K562 (cell line): Measurements from ENCODE around the gene CACNB1. TPM values are rescaled to one million over a fixed set of nuclear protein-coding genes. Genes with fewer than 3 reads are reported as not detected.

ENCODE experiments used
- ATAC-seq: fragments of 200-7000 bp; cut with Tn5 transposase; 3 replicates; pipeline ENCODE4 v1.9.1; 2020; ENCODE audit warnings: moderate library complexity
- BruUV-seq: library from RNA; stranded (reverse); fragments of 400-500 nt; replicated peaks from 2 replicates; lab custom pipeline; 2021; lab: Mats Ljungman, UMichigan
- CTCF ChIA-PET: fragments of 300-600 bp; formaldehyde crosslinking; extraction: SDS; loops from one replicate; lab custom pipeline; 2021; ENCODE audit warnings: low intra/inter-chr PET ratio; lab: Yijun Ruan, JAX
- POLR2A ChIA-PET: fragments of 300-600, 350-650 bp; sonication (Branson Sonifier 250); formaldehyde crosslinking; extraction: SDS; loops from one replicate; lab custom pipeline; 2021; ENCODE audit warnings: antibody characterized with exemption, inconsistent platforms; lab: Yijun Ruan, JAX
- DNase-seq, 4 experiments: peaks; one replicate each; pipeline versions ENCODE4 v3.0.0 to v3.0.0-alpha.2; 2011 to 2018; ENCODE audit warnings: low spot score in 3 of 4, mixed read lengths in 3 of 4; ENCODE audit errors: extremely low read depth in 1 of 4
- FAIRE-seq: peaks from 2 replicates; lab custom pipeline; 2011; peaks lifted over from hg19 to GRCh38; lab: Jason Lieb, UNC
- H2AFZ ChIP-seq: 2 replicates; pipeline ENCODE4 v1.6.0; 2011; ENCODE audit warnings: low read depth, low read length, control low read depth, inconsistent platforms
- H3K27ac ChIP-seq: fragments of 200-600 bp; 3 replicates; pipeline ENCODE4 v1.8.0; 2011; ENCODE audit warnings: low read depth, mild to moderate bottlenecking, control low read depth, inconsistent platforms, low read length, moderate library complexity, mixed read lengths; ENCODE audit errors: extremely low read depth
- H3K27me3 ChIP-seq, 2 experiments: fragments of 300-600 bp in 1 of 2; 2 replicates in 1 of 2; 3 replicates in 1 of 2; pipeline versions ENCODE4 v1.6.0 to v1.8.0; 2011; ENCODE audit warnings: inconsistent platforms in 2 of 2, low read length in 2 of 2, mild to moderate bottlenecking in 1 of 2, mixed read lengths in 1 of 2, moderate library complexity in 1 of 2; ENCODE audit not compliant: control insufficient read depth in 2 of 2, insufficient read depth in 2 of 2
- H3K36me3 ChIP-seq: fragments of 300-600 bp; 3 replicates; pipeline ENCODE4 v1.8.0; 2011; ENCODE audit warnings: mild to moderate bottlenecking, low read length, inconsistent platforms; ENCODE audit not compliant: control insufficient read depth, insufficient read depth
- H3K4me1 ChIP-seq, 2 experiments: fragments of 200-600 bp in 1 of 2; replicated peaks in 1 of 2; 2 replicates in 1 of 2; 3 replicates in 1 of 2; pipeline versions ENCODE4 v1.5.1 to v1.8.0; 2011; ENCODE audit warnings: inconsistent platforms in 2 of 2, low read length in 2 of 2, mild to moderate bottlenecking in 1 of 2, mixed read lengths in 1 of 2, moderate library complexity in 1 of 2; ENCODE audit not compliant: control insufficient read depth in 2 of 2, insufficient read depth in 2 of 2
- H3K4me2 ChIP-seq: 2 replicates; pipeline ENCODE4 v1.6.1; 2011; ENCODE audit warnings: low read length, control low read depth, inconsistent platforms, mixed read lengths; ENCODE audit not compliant: insufficient read depth
- H3K4me3 ChIP-seq: fragments of 200-600 bp; sonication (generic), shearing (Covaris generic); 2 replicates; pipeline ENCODE4 v1.5.1; 2016; ENCODE audit warnings: control low read depth, inconsistent platforms
- H3K79me2 ChIP-seq: fragments of 200-600 bp; 3 replicates; pipeline ENCODE4 v1.8.0; 2011; ENCODE audit warnings: low read length, inconsistent platforms; ENCODE audit not compliant: control insufficient read depth, insufficient read depth
- H3K9ac ChIP-seq, 2 experiments: 2 replicates each; pipeline versions ENCODE4 v1.6.0 to v1.6.1; 2011; ENCODE audit warnings: low read depth in 2 of 2, low read length in 2 of 2, control low read depth in 1 of 2, inconsistent platforms in 1 of 2, mild to moderate bottlenecking in 1 of 2, mixed read lengths in 1 of 2; ENCODE audit not compliant: insufficient read depth in 1 of 2
- H3K9me1 ChIP-seq: one replicate; pipeline ENCODE4 v1.6.0; 2011; ENCODE audit warnings: inconsistent platforms, mild to moderate bottlenecking, low read length, moderate library complexity; ENCODE audit not compliant: control insufficient read depth, insufficient read depth
- H3K9me3 ChIP-seq: replicated peaks from 2 replicates; pipeline ENCODE4 v1.5.1; 2011; ENCODE audit warnings: low read depth, low read length, inconsistent platforms; ENCODE audit not compliant: control insufficient read depth, insufficient read depth
- H4K20me1 ChIP-seq: replicated peaks from 2 replicates; pipeline ENCODE4 v1.6.1; 2011; ENCODE audit warnings: low read length, inconsistent platforms, mixed read lengths; ENCODE audit not compliant: control insufficient read depth, insufficient read depth
- CTCF ChIP-seq, 3 experiments: IDR thresholded peaks in 2 of 3; conservative IDR thresholded peaks in 1 of 3; 2 replicates each; pipeline ENCODE4 v1.5.1; 2011 to 2012; ENCODE audit warnings: low read length in 3 of 3, mild to moderate bottlenecking in 3 of 3, control low read depth in 2 of 3, improper control_type of control experiment in 1 of 3, inconsistent platforms in 1 of 3, low read depth in 1 of 3, mixed read lengths in 1 of 3, moderate library complexity in 1 of 3; ENCODE audit not compliant: insufficient read depth in 2 of 3
- EZH2 ChIP-seq: IDR thresholded peaks from 2 replicates; pipeline ENCODE4 v1.6.1; 2012; ENCODE audit warnings: low read depth, mild to moderate bottlenecking, inconsistent platforms, low read length, borderline replicate concordance
- POLR3A ChIP-seq: IDR thresholded peaks from 2 replicates; pipeline ENCODE4 v1.6.1; 2011; ENCODE audit warnings: borderline replicate concordance, mild to moderate bottlenecking, moderate library complexity; ENCODE audit not compliant: insufficient read length, insufficient read depth; ENCODE audit errors: extremely low read depth
- WGBS: fragments of 100-300 bp; shearing (Covaris generic); methylation state at CpG from one replicate; pipeline ENCODE4 v1.1.6; 2016; ENCODE audit warnings: low coverage, mixed read lengths; ENCODE audit not compliant: insufficient coverage; ENCODE audit errors: missing lambda C conversion rate; 5-methylcytosine and 5-hydroxymethylcytosine counted together
- in situ Hi-C: fragments of 300-500 bp; cut with MboI; formaldehyde crosslinking; loops from 4 replicates; pipeline ENCODE4 v1.15.0; 2018; ENCODE audit warnings: inconsistent platforms, mixed read lengths
- intact Hi-C: fragments of 100-400 bp; cut with micrococcal nuclease; formaldehyde crosslinking; loops from 2 replicates; pipeline ENCODE4 v1.14.2; 2022
- polyA plus RNA-seq, 8 experiments: library from polyadenylated mRNA; depleted of rRNA in 4 of 8; stranded (reverse) in 5 of 8; unstranded in 3 of 8; fragments of >200 nt; fragmentation: Nextera tagmentation in 2 of 8; fragmentation: Illumina TruSeq in 1 of 8; extraction: Ambion mirVana in 2 of 8; extraction: Trizol in 1 of 8; gene quantifications; 2 replicates each; pipeline versions ENCODE4 v1.2.1 to v1.2.3, GENCODE V29; 2011 to 2014; ENCODE audit warnings: inconsistent platforms in 1 of 8, missing spikeins in 1 of 8
- total RNA-seq, 7 experiments: library from RNA; depleted of rRNA in 6 of 7; stranded (reverse); fragments of >200 nt in 6 of 7; fragmentation: Illumina TruSeq in 2 of 7; extraction: Trizol in 2 of 7; gene quantifications; 2 replicates each; pipeline versions ENCODE4 v1.2.1 to v1.2.3, GENCODE V29; 2011 to 2021; ENCODE audit warnings: low replicate concordance in 1 of 7

Gene CACNB1
- total and polyA plus RNA-seq, 9 of the 15 experiments (the other 6 are each of a cell fraction or from before 2014, with no cell fraction given): 0.08 to 7.4 (median 3.0) TPM

GRCh38 chr17:39246274-39246673 is 48.8 kb upstream of the CACNB1 start:
- Histone ChIP-seq H3K27me3 (no peaks in the 10 kb centered on the region), H3K4me2 (no peak overlapping the region), H3K9ac (no peak overlapping the region; a peak in 1 of 4 replicates), H4K20me1 (no peaks in the 10 kb centered on the region), H3K4me1 (peaks cover 2 to 8% of the 10 kb centered on the region in 2 experiments; a peak in 3 of 5 replicates), H3K9me3 (no peaks in the 10 kb centered on the region), H3K4me3 (no peak overlapping the region), H3K27ac (no peak overlapping the region), H3K9me1 (no peaks in the 10 kb centered on the region), H3K79me2 (no peaks in the 10 kb centered on the region), H2AFZ (no peak overlapping the region), H3K36me3 (no peaks in the 10 kb centered on the region)
- FAIRE-seq (peak; percentile 59), ATAC-seq (peak; percentile 18; the same call in 1 of the 3 replicates), DNase-seq (peak; percentile 24 to 39 (median 34))
- ChIA-PET POLR2A (interaction anchor here (0.5 to 1.6 kb wide), 4 partner anchors 8 to 321 kb away, joined by 3 to 5 read pairs (median 3); no protein-coding TSS in a partner anchor), CTCF (no interaction called here)
- intact Hi-C loops (loop anchor here (10.0 kb wide), 1 partner anchor 91 kb away; the partner anchor contains the start of gene PLXDC1), in situ Hi-C loops (no loop called here)
- 31% methylated on average over 3 of the region's 3 CpGs for WGBS
- TF ChIP-seq CTCF (IDR thresholded peaks at IDR 0.05 in 2 of 3, conservative IDR thresholded peaks at IDR 0.05 in 1 of 3; ENCODE audit: insufficient read depth in 2 of 3, low read depth in 1 of 3, low read length in 3 of 3): peak in 2 of 3 experiments; percentile 12 to 37; a peak in 2 of 6 replicates
- no peak for TF ChIP-seq POLR3A
- no peak for TF ChIP-seq EZH2
- BruUV-seq: no TSS peak
